Stimulated activated CD8-positive, alpha-beta memory T cell treated with anti-CD3 and anti-CD28 coated beads, Interleukin-15, amount 100 ng/mL, for 1 hour (primary cell): ENCODE results near the gene MCEMP1.
"Not testable (repeated sequence)": the region's sequence is repeated elsewhere in the genome, so short reads cannot be mapped to it uniquely, and the experiment has no call there.

Experiments
- DNase-seq: peaks from one replicate; pipeline ENCODE4 v3.0.0-alpha.2; 2020; ENCODE audit warnings: low read depth

The MCEMP1 gene

GRCh38 chr19:7643629-7644549 is 33.0 kb upstream of the MCEMP1 start:
- not testable (repeated sequence) for DNase-seq

- no peak for DNase-seq
These were observed 32.4 kb upstream of the MCEMP1 start for GRCh38 chr19:7644550-7644877.

GRCh38 chr19:7645163-7645562 is 31.7 kb upstream of the MCEMP1 start:
- DNase-seq = no peak

- DNase-seq = no peak
These were observed 31.0 kb upstream of the MCEMP1 start for GRCh38 chr19:7645656-7646425.

GRCh38 chr19:7646426-7646700 is 30.5 kb upstream of the MCEMP1 start:
- DNase-seq = no peak

- DNase-seq = no peak
These were observed 29.7 kb upstream of the MCEMP1 start for GRCh38 chr19:7647156-7647555.

- no peak for DNase-seq
These were observed 28.4 kb upstream of the MCEMP1 start for GRCh38 chr19:7648265-7649014.

GRCh38 chr19:7650148-7650547 is 26.7 kb upstream of the MCEMP1 start:
- DNase-seq = no peak

- peak; percentile 76 for DNase-seq
These were observed 24.7 kb upstream of the MCEMP1 start for GRCh38 chr19:7652061-7652641.

GRCh38 chr19:7654401-7654800 is 22.5 kb upstream of the MCEMP1 start:
- no peak for DNase-seq

- DNase-seq = no peak
These were observed 21.3 kb upstream of the MCEMP1 start for GRCh38 chr19:7655581-7655980.

GRCh38 chr19:7657131-7657751 is 19.6 kb upstream of the MCEMP1 start:
- no peak for DNase-seq

- DNase-seq = no peak
These were observed 18.6 kb upstream of the MCEMP1 start for GRCh38 chr19:7658219-7658686.

GRCh38 chr19:7661744-7662538 is 14.9 kb upstream of the MCEMP1 start:
- DNase-seq = no peak

GRCh38 chr19:7662657-7663056 is 14.2 kb upstream of the MCEMP1 start:
- DNase-seq = no peak

GRCh38 chr19:7663706-7664105 is 13.2 kb upstream of the MCEMP1 start:
- no peak for DNase-seq

- DNase-seq = no peak
These were observed 11.8 kb upstream of the MCEMP1 start for GRCh38 chr19:7665076-7665475.

- DNase-seq = no peak
These were observed 8.0 kb upstream of the MCEMP1 start, which contains the start of gene RETN for GRCh38 chr19:7668842-7669241. RETN (plus strand) TSS chr19:7669049; CDS start chr19:7669327, 278 bp downstream.

- no peak for DNase-seq
These were observed 7.2 kb upstream of the MCEMP1 start for GRCh38 chr19:7669641-7670040.

- no peak for DNase-seq
These were observed 6.6 kb upstream of the MCEMP1 start for GRCh38 chr19:7670150-7670783.
